Glutamatergic neuron (in vitro differentiated cells): ENCODE results near the gene FFAR3. TPM values are rescaled to one million over a fixed set of nuclear protein-coding genes. Genes with fewer than 3 reads are reported as not detected.

ENCODE experiments used
- DNase-seq: peaks from one replicate; pipeline ENCODE4 v3.0.0; 2022
- H3K27ac Mint-ChIP-seq: one replicate; pipeline ENCODE4 v1.8.0; 2020; ENCODE audit warnings: mild to moderate bottlenecking, mixed read lengths, inconsistent platforms; ENCODE audit not compliant: unreplicated experiment
- H3K27me3 Mint-ChIP-seq: one replicate; pipeline ENCODE4 v1.8.0; 2020; ENCODE audit warnings: mild to moderate bottlenecking, moderate library complexity, mixed read lengths, inconsistent platforms; ENCODE audit not compliant: unreplicated experiment
- H3K36me3 Mint-ChIP-seq: one replicate; pipeline ENCODE4 v1.8.0; 2020; ENCODE audit warnings: mild to moderate bottlenecking, mixed read lengths, inconsistent platforms; ENCODE audit not compliant: unreplicated experiment
- H3K4me1 Mint-ChIP-seq: one replicate; pipeline ENCODE4 v1.8.0; 2020; ENCODE audit warnings: mild to moderate bottlenecking, low read depth, mixed read lengths, inconsistent platforms; ENCODE audit not compliant: unreplicated experiment
- H3K4me3 Mint-ChIP-seq: one replicate; pipeline ENCODE4 v1.8.0; 2020; ENCODE audit warnings: mild to moderate bottlenecking, mixed read lengths, inconsistent platforms; ENCODE audit not compliant: unreplicated experiment
- H3K9me3 Mint-ChIP-seq: one replicate; pipeline ENCODE4 v1.8.0; 2020; ENCODE audit warnings: mild to moderate bottlenecking, moderate library complexity, mixed read lengths, inconsistent platforms; ENCODE audit not compliant: unreplicated experiment
- CTCF ChIP-seq: fragments of 200-600 bp; sonication (generic); IDR thresholded peaks from one replicate; pipeline ENCODE4 v1.5.0; 2021; ENCODE audit not compliant: partially characterized antibody, unreplicated experiment
- total RNA-seq: library from RNA; stranded (reverse); fragmentation: NEBNext Ultra II Directional; extraction: Animal tissue kit (Norgen Biotek cat#: 25700); gene quantifications from one replicate; pipeline ENCODE4 v1.2.1, GENCODE V29; 2021; ENCODE audit not compliant: unreplicated experiment

FFAR3 gene
- total RNA-seq, 1 donor from 2014 or later, result not detected

- Mint-ChIP-seq H3K27ac (no peak overlapping the region), H3K27me3 (peaks cover 3% of the 10 kb centered on the region), H3K36me3 (no peaks in the 10 kb centered on the region)
Measured at GRCh38 chr19:35321291-35321690, 37.0 kb upstream of the FFAR3 start.

GRCh38 chr19:35322014-35322413 lies 36.2 kb upstream of the FFAR3 start:
- Mint-ChIP-seq H3K27ac (no peak overlapping the region), H3K27me3 (peaks cover 3% of the 10 kb centered on the region), H3K9me3 (no peaks in the 10 kb centered on the region), H3K36me3 (no peaks in the 10 kb centered on the region), H3K4me3 (no peak overlapping the region), H3K4me1 (no peaks in the 10 kb centered on the region)
- TF ChIP-seq CTCF, result no peak
- DNase-seq, result no peak

More at GRCh38 chr19:35321291-35321690, 37.0 kb upstream of the FFAR3 start:
- Mint-ChIP-seq H3K4me1 (no peaks in the 10 kb centered on the region), H3K9me3 (no peaks in the 10 kb centered on the region), H3K4me3 (no peak overlapping the region)
- no peak for TF ChIP-seq CTCF
- no peak for DNase-seq

GRCh38 chr19:35327642-35328041 lies 30.6 kb upstream of the FFAR3 start:
- TF ChIP-seq CTCF, result no peak
- H3K27me3 Mint-ChIP-seq, result no peaks in the 10 kb centered on the region
- DNase-seq, result no peak

GRCh38 chr19:35328851-35329285 lies 29.4 kb upstream of the FFAR3 start, which contains the start of gene CD22:
Gene CD22, plus strand, starts transcription at chr19:35329187. Its CDS starts 2,854 bp downstream, at chr19:35332041.
- H3K36me3 Mint-ChIP-seq, result no peaks in the 10 kb centered on the region
- H3K27me3 Mint-ChIP-seq, result no peaks in the 10 kb centered on the region
- H3K27ac Mint-ChIP-seq, result no peak within 1 kb of the TSS
- H3K4me3 Mint-ChIP-seq, result no peak within 1 kb of the TSS
- no peaks in the 10 kb centered on the region for H3K9me3 Mint-ChIP-seq
- H3K4me1 Mint-ChIP-seq, result no peaks in the 10 kb centered on the region
- no peak for DNase-seq
- TF ChIP-seq CTCF, result no peak

More at GRCh38 chr19:35327642-35328041, 30.6 kb upstream of the FFAR3 start:
- H3K27ac Mint-ChIP-seq, result no peak overlapping the region
- H3K4me1 Mint-ChIP-seq, result no peaks in the 10 kb centered on the region
- H3K4me3 Mint-ChIP-seq, result no peak overlapping the region
- H3K9me3 Mint-ChIP-seq, result no peaks in the 10 kb centered on the region
- H3K36me3 Mint-ChIP-seq, result no peaks in the 10 kb centered on the region

GRCh38 chr19:35329323-35329722 lies 28.9 kb upstream of the FFAR3 start:
- no peak overlapping the region for H3K27ac Mint-ChIP-seq
- no peaks in the 10 kb centered on the region for H3K9me3 Mint-ChIP-seq
- no peak overlapping the region for H3K4me3 Mint-ChIP-seq
- H3K36me3 Mint-ChIP-seq, result no peaks in the 10 kb centered on the region
- DNase-seq, result no peak
- no peaks in the 10 kb centered on the region for H3K27me3 Mint-ChIP-seq
- H3K4me1 Mint-ChIP-seq, result no peaks in the 10 kb centered on the region
- no peak for TF ChIP-seq CTCF
